ENCODE measurements around the gene RIMBP3B.
"Not testable (repeated sequence)": the region's sequence is repeated elsewhere in the genome, so short reads cannot be mapped to it uniquely, and the experiment has no call there.

DNA sequence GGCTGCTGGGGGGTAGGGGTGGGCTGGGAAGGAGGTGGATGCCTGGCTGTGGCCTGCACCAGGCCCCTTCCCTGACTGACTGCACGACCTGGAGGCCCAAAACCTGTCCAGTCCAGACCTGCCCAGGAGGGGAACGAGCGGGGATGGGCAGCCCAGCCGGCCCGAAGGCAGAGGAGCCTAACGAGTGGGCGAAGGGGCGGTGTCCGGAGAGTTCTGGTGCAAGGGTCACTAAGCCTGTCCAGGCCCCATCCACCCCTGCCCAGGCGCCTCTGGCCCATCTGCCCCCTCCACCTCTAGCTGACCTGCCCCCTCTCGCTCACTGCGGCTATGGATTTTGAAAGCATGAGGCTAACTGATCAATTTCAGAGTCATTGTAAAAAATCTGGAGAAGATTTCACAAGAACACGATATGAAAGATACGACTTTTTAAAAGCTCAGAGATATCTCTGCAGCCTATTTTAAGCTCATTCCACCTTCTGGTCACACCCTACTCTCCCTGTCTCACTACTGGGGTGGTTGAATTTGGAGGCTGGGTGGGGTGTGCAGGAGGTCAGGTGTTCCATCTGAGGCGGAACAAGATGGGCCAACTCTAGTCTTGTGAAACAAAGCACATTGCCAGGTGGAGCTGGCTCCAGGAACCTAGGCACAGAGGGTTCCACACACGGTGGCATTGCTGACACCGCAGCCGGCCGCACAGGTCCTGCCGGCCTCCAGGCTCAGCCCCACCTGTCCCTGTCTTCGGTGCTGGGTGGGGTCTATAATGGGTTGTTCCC, 17.8 kb downstream of the RIMBP3B start:
- not testable (repeated sequence) for TF ChIP-seq POLR2A (IDR thresholded peaks at IDR 0.05; ENCODE audit: low read depth, low read length); POLR2AphosphoS5 (IDR thresholded peaks at IDR 0.05; ENCODE audit: low read depth, low read length); TAF1 (IDR thresholded peaks at IDR 0.05; ENCODE audit: borderline replicate concordance, low read depth, low read length)

Measured in GM12892 (cell line).